Naive thymus-derived CD8-positive, alpha-beta T cell (primary cell): Measurements from ENCODE around the gene HS6ST3. TPM values are rescaled to one million over a fixed set of nuclear protein-coding genes. Genes with fewer than 3 reads are reported as not detected.
"Not testable (repeated sequence)": the region's sequence is repeated elsewhere in the genome, so short reads cannot be mapped to it uniquely, and the experiment has no call there.

Experiments used
- ATAC-seq, 2 donors: fragments of 150-1000 bp; cut with Tn5 transposase in 1 of 2; sonication (Bioruptor Pico), chemical (Tn5 transposase) in 1 of 2; 1 replicate in 1 of 2; 2 replicates in 1 of 2; pipeline ENCODE4 v1.10.0; 2021; ENCODE audit warnings: mild to moderate bottlenecking in 2 of 2, moderate library complexity in 2 of 2
- POLR2A ChIA-PET: fragments of 350-600 bp; sonication (Branson Sonifier 250); formaldehyde crosslinking; loops from one replicate; lab custom pipeline; 2021; ENCODE audit warnings: antibody characterized with exemption; lab: Charles Lee
- DNase-seq, 10 donors: peaks; one replicate each; pipeline versions ENCODE4 v3.0.0 to v3.0.0-alpha.2; 2020 to 2022
- H3K27ac Mint-ChIP-seq, 10 donors: one replicate each; pipeline ENCODE4 v1.8.0; 2020 to 2022; ENCODE audit warnings: mild to moderate bottlenecking in 10 of 10, mixed read lengths in 10 of 10, moderate library complexity in 4 of 10, inconsistent platforms in 1 of 10
- H3K27me3 Mint-ChIP-seq, 5 donors: one replicate each; pipeline ENCODE4 v1.8.0; 2021 to 2022; ENCODE audit warnings: mixed read lengths in 5 of 5
- H3K36me3 Mint-ChIP-seq, 3 donors: one replicate each; pipeline ENCODE4 v1.8.0; 2020 to 2022; ENCODE audit warnings: mixed read lengths in 3 of 3, mild to moderate bottlenecking in 2 of 3, inconsistent platforms in 1 of 3
- H3K4me1 Mint-ChIP-seq, 4 donors: one replicate each; pipeline ENCODE4 v1.8.0; 2021 to 2022; ENCODE audit warnings: mixed read lengths in 4 of 4
- H3K4me3 Mint-ChIP-seq, 10 donors: one replicate each; pipeline ENCODE4 v1.8.0; 2020 to 2022; ENCODE audit warnings: mild to moderate bottlenecking in 10 of 10, mixed read lengths in 10 of 10, moderate library complexity in 6 of 10, inconsistent platforms in 1 of 10
- H3K9me3 Mint-ChIP-seq, 9 donors: one replicate each; pipeline ENCODE4 v1.8.0; 2020 to 2022; ENCODE audit warnings: mixed read lengths in 9 of 9, mild to moderate bottlenecking in 3 of 9, inconsistent platforms in 1 of 9, moderate library complexity in 1 of 9
- polyA plus RNA-seq, 3 donors: library from polyadenylated mRNA; unstranded; fragments of 300-500 nt; fragmentation: Illumina TruSeq; gene quantifications; one replicate each; pipeline ENCODE4 v1.2.3, GENCODE V29; 2021
- total RNA-seq, 8 experiments: library from RNA in 2 of 8; stranded (reverse) in 2 of 8; gene quantifications; one replicate each; pipeline ENCODE4 v1.2.3 and lab custom pipeline; 2021 to 2026

HS6ST3 gene
- not detected for total RNA-seq
- not detected for polyA plus RNA-seq
- total RNA-seq (lab: John Stamatoyannopoulos, UW) = 0 reads per million in 6 experiments

GRCh38 chr13:96089749-96090239 lies at the start of gene HS6ST3:
HS6ST3 (plus strand) TSS chr13:96090107.
- ATAC-seq (no peak), DNase-seq (no peak)
- H3K9me3 Mint-ChIP-seq = peaks cover 0 to 11% (median 1%) of the 10 kb centered on the region in 9 donors
- no peaks in the 10 kb centered on the region for H3K36me3 Mint-ChIP-seq
- peaks cover 40 to 76% (median 58%) of the 10 kb centered on the region in 5 donors for H3K27me3 Mint-ChIP-seq
- H3K4me3 Mint-ChIP-seq = peak within 1 kb of the TSS in 5 of 10 donors; percentile 10 to 61 (median 42)
- POLR2A ChIA-PET = no interaction called here
- peaks cover 0 to 15% (median 2%) of the 10 kb centered on the region in 4 donors for H3K4me1 Mint-ChIP-seq
- H3K27ac Mint-ChIP-seq = no peak within 1 kb of the TSS

DNA sequence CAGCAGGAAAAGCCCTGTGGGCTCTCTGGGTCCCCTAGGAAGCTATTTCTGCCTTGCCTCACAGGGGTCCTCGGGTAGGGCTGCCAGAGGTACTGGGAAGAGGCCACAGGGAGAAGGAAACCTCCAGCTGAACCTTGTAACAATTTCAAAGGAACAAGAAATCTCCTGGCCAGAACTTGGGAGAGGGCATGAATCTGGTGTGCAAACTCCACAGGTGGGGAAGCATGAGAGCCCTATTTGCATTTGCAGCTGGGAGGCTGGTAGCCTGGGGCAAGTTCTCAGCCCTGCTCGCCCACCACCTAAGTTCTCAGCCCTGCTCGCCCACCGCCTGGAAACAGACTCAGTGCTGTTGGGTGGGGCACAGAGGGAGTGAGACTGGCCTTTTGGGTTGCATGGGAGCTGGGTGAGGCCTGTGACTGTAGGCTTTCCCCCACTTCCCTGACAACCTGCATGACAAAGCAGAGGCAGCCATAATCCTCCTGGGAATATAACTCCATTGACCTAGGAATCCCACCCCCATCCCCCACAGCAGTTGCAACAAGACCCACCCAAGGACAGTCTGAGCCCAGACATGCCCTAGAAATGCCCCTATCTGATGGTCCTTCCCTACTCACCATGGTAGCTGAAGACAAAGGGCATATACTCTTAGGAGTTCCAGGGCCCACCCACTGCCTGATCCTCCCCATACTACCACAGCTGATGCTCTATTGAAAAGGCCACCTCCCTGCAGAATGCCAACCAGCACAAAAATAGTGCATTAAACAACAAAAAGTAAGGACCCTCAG lies 48.4 kb upstream of the HS6ST3 start:
- Mint-ChIP-seq H3K4me1 (no peaks in the 10 kb centered on the region), H3K27me3 (peaks cover 2 to 34% (median 3%) of the 10 kb centered on the region in 5 donors), H3K36me3 (peaks cover 0 to 4% (median 0%) of the 10 kb centered on the region in 3 donors), H3K27ac (no peak overlapping the region), H3K4me3 (no peak overlapping the region), H3K9me3 (peaks cover 5 to 25% (median 9%) of the 10 kb centered on the region in 9 donors)
- POLR2A ChIA-PET = no interaction called here
- DNase-seq (no peak), ATAC-seq (no peak)

GRCh38 chr13:96044238-96044637 lies 45.7 kb upstream of the HS6ST3 start:
- DNase-seq (no peak), ATAC-seq (no peak)
- Mint-ChIP-seq H3K27me3 (peaks cover 5 to 46% (median 15%) of the 10 kb centered on the region in 5 donors), H3K4me3 (no peak overlapping the region), H3K27ac (no peak overlapping the region), H3K36me3 (peaks cover 0 to 4% (median 0%) of the 10 kb centered on the region in 3 donors), H3K4me1 (no peaks in the 10 kb centered on the region), H3K9me3 (peaks cover 5 to 30% (median 18%) of the 10 kb centered on the region in 9 donors)
- POLR2A ChIA-PET = no interaction called here

- H3K4me3 Mint-ChIP-seq, H3K36me3 Mint-ChIP-seq, ATAC-seq, DNase-seq, H3K4me1 Mint-ChIP-seq, POLR2A ChIA-PET, H3K27ac Mint-ChIP-seq: not testable (repeated sequence)
- Mint-ChIP-seq H3K9me3 (peaks cover 5 to 50% (median 18%) of the 10 kb centered on the region in 9 donors), H3K27me3 (peaks cover 16 to 61% (median 32%) of the 10 kb centered on the region in 5 donors)
These were observed 43.3 kb upstream of the HS6ST3 start for GRCh38 chr13:96046449-96047126.

DNA sequence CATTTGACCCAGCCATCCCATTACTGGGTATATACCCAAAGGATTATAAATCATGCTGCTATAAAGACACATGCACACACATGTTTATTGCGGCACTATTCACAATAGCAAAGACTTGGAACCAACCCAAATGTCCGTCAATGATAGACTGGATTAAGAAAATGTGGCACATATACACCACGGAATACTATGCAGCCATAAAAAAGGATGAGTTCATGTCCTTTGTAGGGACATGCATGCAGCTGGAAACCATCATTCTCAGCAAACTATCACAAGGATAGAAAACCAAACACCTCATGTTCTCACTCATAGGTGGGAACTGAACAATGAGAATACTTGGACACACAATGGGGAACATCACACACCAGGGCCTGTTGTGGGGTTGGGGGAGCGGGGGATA lies 39.0 kb upstream of the HS6ST3 start:
- H3K9me3 Mint-ChIP-seq = peaks cover 0 to 52% (median 16%) of the 10 kb centered on the region in 9 donors
- DNase-seq, H3K27ac Mint-ChIP-seq, ATAC-seq, POLR2A ChIA-PET, H3K4me3 Mint-ChIP-seq: not testable (repeated sequence)
- H3K36me3 Mint-ChIP-seq = peaks cover 0 to 15% (median 0%) of the 10 kb centered on the region in 3 donors
- H3K27me3 Mint-ChIP-seq = peaks cover 36 to 77% (median 55%) of the 10 kb centered on the region in 5 donors
- peaks cover 4 to 12% (median 8%) of the 10 kb centered on the region in 4 donors for H3K4me1 Mint-ChIP-seq

DNA sequence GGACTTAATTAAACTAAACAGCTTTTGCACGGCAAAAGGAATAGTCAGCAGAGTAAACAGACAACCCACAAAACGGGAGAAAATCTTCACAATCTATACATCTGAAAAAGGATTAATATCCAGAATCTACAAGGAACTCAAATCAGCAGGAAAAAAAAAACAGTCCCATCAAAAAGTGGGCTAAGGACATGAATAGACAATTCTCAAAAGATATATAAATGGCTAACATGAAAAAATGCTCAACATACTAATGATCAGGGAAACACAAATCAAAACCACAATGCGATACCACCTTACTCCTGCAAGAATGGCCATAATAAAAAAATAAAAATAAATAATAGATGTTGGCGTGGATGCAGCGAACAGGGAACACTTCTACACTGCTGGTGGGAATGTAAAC lies 38.4 kb upstream of the HS6ST3 start:
- peaks cover 36 to 77% (median 51%) of the 10 kb centered on the region in 5 donors for H3K27me3 Mint-ChIP-seq
- peaks cover 4 to 12% (median 8%) of the 10 kb centered on the region in 4 donors for H3K4me1 Mint-ChIP-seq
- H3K27ac Mint-ChIP-seq, POLR2A ChIA-PET, DNase-seq, ATAC-seq: not testable (repeated sequence)
- peaks cover 0 to 11% (median 0%) of the 10 kb centered on the region in 3 donors for H3K36me3 Mint-ChIP-seq
- H3K9me3 Mint-ChIP-seq = peaks cover 0 to 49% (median 13%) of the 10 kb centered on the region in 9 donors
- H3K4me3 Mint-ChIP-seq = peak overlapping the region in 1 of 10 donors; percentile 9

DNA sequence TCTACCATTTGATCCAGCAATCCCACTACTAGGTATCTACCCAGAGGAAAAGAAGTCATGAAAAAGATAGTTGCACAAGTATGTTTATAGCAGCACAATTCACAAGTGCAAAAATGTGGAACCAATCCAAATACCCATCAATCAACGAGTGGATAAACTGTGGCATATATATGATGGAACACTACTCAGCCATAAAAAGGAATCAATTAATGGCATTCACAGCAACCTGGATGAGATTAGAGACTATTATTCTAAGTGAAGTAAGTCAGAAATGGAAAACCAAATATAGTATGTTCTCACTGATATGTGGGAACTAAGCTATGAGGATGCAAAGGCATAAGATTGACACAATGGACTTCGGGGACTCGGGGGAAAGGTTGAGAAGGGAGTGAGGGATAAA lies 38.0 kb upstream of the HS6ST3 start:
- DNase-seq, H3K27ac Mint-ChIP-seq, POLR2A ChIA-PET, ATAC-seq: not testable (repeated sequence)
- Mint-ChIP-seq H3K36me3 (peaks cover 0 to 11% (median 0%) of the 10 kb centered on the region in 3 donors), H3K4me1 (peaks cover 4 to 12% (median 8%) of the 10 kb centered on the region in 4 donors), H3K9me3 (peaks cover 0 to 49% (median 13%) of the 10 kb centered on the region in 9 donors), H3K27me3 (peaks cover 36 to 77% (median 51%) of the 10 kb centered on the region in 5 donors), H3K4me3 (peak overlapping the region in 4 of 10 donors; percentile 5 to 69 (median 20))

- DNase-seq = no peak
- H3K9me3 Mint-ChIP-seq = peaks cover 1 to 49% (median 14%) of the 10 kb centered on the region in 9 donors
These were observed 37.3 kb upstream of the HS6ST3 start for GRCh38 chr13:96052656-96053002.

DNA sequence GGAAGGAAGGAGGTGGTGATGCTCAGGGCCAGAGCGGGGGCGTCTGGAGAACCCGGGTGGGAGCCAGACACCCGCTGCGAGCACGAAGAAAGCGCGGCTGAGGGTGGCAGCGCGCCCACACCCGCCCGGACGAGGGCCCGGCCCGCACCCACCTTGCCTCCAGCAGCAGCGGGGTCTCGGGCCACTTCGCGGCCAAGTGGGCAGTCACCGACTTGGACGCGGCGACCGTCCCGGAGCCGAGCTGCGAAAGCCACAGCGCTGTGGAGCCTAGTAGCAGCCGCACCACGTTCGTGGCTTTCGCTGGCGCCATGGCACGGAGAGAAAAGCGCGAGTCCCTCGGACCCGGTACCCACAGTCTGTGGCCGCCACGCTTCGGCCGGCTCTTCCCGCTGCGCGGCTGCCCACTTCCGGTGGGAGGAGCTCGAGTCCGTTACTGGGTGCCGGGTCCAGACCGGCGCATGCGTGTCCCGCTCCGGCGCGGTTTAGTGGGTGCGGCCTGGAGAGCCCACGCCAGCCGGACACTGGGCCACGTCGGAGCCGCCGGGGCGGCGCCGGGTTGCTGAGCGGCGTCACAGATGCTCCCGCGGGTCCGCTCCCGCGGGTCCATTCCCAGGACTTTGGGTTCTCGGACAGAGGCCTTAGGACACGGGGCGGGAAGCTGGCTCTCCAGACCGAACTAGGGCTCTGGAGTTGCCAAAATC lies 36.8 kb upstream of the HS6ST3 start, which contains the start of gene UGGT2:
Gene UGGT2 (minus strand): TSS at position 399 of the 701 bp plus-strand sequence. CDS start 89 bp downstream, at position 310.
- H3K4me1 Mint-ChIP-seq = peaks cover 4 to 12% (median 8%) of the 10 kb centered on the region in 4 donors
- DNase-seq (peak in 1 of 10 donors; percentile 3), ATAC-seq (no peak)
- POLR2A ChIA-PET = no interaction called here
- H3K9me3 Mint-ChIP-seq = peaks cover 1 to 49% (median 12%) of the 10 kb centered on the region in 9 donors
- H3K27ac Mint-ChIP-seq = no peak within 1 kb of the TSS
- peak within 1 kb of the TSS in 8 of 10 donors; percentile 43 to 70 (median 64) for H3K4me3 Mint-ChIP-seq
- peaks cover 35 to 66% (median 50%) of the 10 kb centered on the region in 5 donors for H3K27me3 Mint-ChIP-seq
- peaks cover 0 to 11% (median 0%) of the 10 kb centered on the region in 3 donors for H3K36me3 Mint-ChIP-seq

More at GRCh38 chr13:96052656-96053002, 37.3 kb upstream of the HS6ST3 start:
- peaks cover 36 to 71% (median 53%) of the 10 kb centered on the region in 5 donors for H3K27me3 Mint-ChIP-seq
- ATAC-seq = no peak
- POLR2A ChIA-PET = no interaction called here
- H3K4me1 Mint-ChIP-seq = peaks cover 4 to 12% (median 8%) of the 10 kb centered on the region in 4 donors
- peaks cover 0 to 11% (median 0%) of the 10 kb centered on the region in 3 donors for H3K36me3 Mint-ChIP-seq
- H3K27ac Mint-ChIP-seq = no peak overlapping the region
- H3K4me3 Mint-ChIP-seq = peak overlapping the region in 8 of 10 donors; percentile 43 to 70 (median 64)

- Mint-ChIP-seq H3K4me1 (no peaks in the 10 kb centered on the region), H3K4me3 (no peak overlapping the region), H3K27me3 (peaks cover 0 to 14% (median 2%) of the 10 kb centered on the region in 5 donors), H3K9me3 (peaks cover 0 to 26% (median 6%) of the 10 kb centered on the region in 9 donors), H3K27ac (no peak overlapping the region), H3K36me3 (peaks cover 0 to 5% (median 0%) of the 10 kb centered on the region in 3 donors)
- POLR2A ChIA-PET = no interaction called here
- no peak for ATAC-seq
- DNase-seq = no peak
These were observed 24.1 kb upstream of the HS6ST3 start for GRCh38 chr13:96065849-96066248.

- no peak overlapping the region for H3K4me3 Mint-ChIP-seq
- POLR2A ChIA-PET = no interaction called here
- peaks cover 0 to 14% (median 2%) of the 10 kb centered on the region in 5 donors for H3K27me3 Mint-ChIP-seq
- no peaks in the 10 kb centered on the region for H3K4me1 Mint-ChIP-seq
- DNase-seq = no peak
- no peak for ATAC-seq
- peaks cover 0 to 26% (median 6%) of the 10 kb centered on the region in 9 donors for H3K9me3 Mint-ChIP-seq
- no peak overlapping the region for H3K27ac Mint-ChIP-seq
- peaks cover 0 to 5% (median 0%) of the 10 kb centered on the region in 3 donors for H3K36me3 Mint-ChIP-seq
These were observed 21.2 kb upstream of the HS6ST3 start for GRCh38 chr13:96068729-96069128.

GRCh38 chr13:96071504-96071903 lies 18.4 kb upstream of the HS6ST3 start:
- Mint-ChIP-seq H3K4me3 (no peak overlapping the region), H3K27ac (no peak overlapping the region), H3K4me1 (no peaks in the 10 kb centered on the region), H3K9me3 (peaks cover 0 to 23% (median 6%) of the 10 kb centered on the region in 9 donors), H3K36me3 (peaks cover 0 to 5% (median 0%) of the 10 kb centered on the region in 3 donors), H3K27me3 (peaks cover 0 to 6% (median 2%) of the 10 kb centered on the region in 5 donors)
- ATAC-seq (no peak), DNase-seq (no peak)
- POLR2A ChIA-PET = no interaction called here
